ENCODE results near the gene APOL2.
"Not testable (repeated sequence)": the region's sequence is repeated elsewhere in the genome, so short reads cannot be mapped to it uniquely, and the experiment has no call there.

DNA sequence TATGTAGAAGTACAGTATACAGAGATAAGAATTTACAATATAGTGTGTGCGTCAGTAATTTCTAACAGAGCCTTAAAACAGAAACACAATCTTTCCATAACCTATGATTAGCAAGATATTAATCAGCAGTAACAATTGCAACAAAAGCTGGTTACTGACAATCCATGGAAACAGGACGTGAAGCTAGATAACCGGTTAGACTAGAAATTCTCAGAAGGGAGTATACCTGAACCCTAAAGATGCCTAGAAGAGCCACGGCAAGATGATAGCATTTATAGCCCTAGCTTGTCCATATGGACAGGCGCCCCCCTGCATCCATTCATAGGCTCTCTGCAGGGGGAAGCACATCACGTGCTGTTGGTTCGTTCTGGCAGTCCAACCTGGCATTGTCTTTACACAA, 35.9 kb downstream of the APOL2 start:
- TF ChIP-seq, protein P1, sequence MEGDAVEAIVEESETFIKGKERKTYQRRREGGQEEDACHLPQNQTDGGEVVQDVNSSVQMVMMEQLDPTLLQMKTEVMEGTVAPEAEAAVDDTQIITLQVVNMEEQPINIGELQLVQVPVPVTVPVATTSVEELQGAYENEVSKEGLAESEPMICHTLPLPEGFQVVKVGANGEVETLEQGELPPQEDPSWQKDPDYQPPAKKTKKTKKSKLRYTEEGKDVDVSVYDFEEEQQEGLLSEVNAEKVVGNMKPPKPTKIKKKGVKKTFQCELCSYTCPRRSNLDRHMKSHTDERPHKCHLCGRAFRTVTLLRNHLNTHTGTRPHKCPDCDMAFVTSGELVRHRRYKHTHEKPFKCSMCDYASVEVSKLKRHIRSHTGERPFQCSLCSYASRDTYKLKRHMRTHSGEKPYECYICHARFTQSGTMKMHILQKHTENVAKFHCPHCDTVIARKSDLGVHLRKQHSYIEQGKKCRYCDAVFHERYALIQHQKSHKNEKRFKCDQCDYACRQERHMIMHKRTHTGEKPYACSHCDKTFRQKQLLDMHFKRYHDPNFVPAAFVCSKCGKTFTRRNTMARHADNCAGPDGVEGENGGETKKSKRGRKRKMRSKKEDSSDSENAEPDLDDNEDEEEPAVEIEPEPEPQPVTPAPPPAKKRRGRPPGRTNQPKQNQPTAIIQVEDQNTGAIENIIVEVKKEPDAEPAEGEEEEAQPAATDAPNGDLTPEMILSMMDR (IDR thresholded peaks at IDR 0.05; ENCODE audit: poor library complexity, severe bottlenecking): not testable (repeated sequence)
- TF ChIP-seq EP300 (conservative IDR thresholded peaks at IDR 0.05; ENCODE audit: poor library complexity, severe bottlenecking); POLR2AphosphoS5 (IDR thresholded peaks at IDR 0.05): not testable (repeated sequence)
